Activated T-helper 17 cell treated with anti-CD3 and anti-CD28 coated beads, Interleukin-2, amount 50 U/mL, for 72 hours (primary cell): ENCODE data around the gene ISOC2. TPM values are rescaled to one million over a fixed set of nuclear protein-coding genes. Genes with fewer than 3 reads are reported as not detected.
"Not testable (repeated sequence)": the region's sequence is repeated elsewhere in the genome, so short reads cannot be mapped to it uniquely, and the experiment has no call there.

Source experiments
- ATAC-seq: fragments of 150-1000 bp; cut with Tn5 transposase; replicated peaks from 2 replicates; pipeline ENCODE4 v1.10.0; 2021; ENCODE audit warnings: mild to moderate bottlenecking, moderate library complexity
- H3K27ac Mint-ChIP-seq: one replicate; pipeline ENCODE4 v1.8.0; 2022; ENCODE audit warnings: mixed read lengths
- H3K27me3 Mint-ChIP-seq: one replicate; pipeline ENCODE4 v1.8.0; 2022; ENCODE audit warnings: mixed read lengths
- H3K36me3 Mint-ChIP-seq: one replicate; pipeline ENCODE4 v1.8.0; 2022; ENCODE audit warnings: low read depth, mild to moderate bottlenecking, mixed read lengths
- H3K4me1 Mint-ChIP-seq: one replicate; pipeline ENCODE4 v1.8.0; 2022; ENCODE audit warnings: mixed read lengths
- H3K4me3 Mint-ChIP-seq: one replicate; pipeline ENCODE4 v1.8.0; 2022; ENCODE audit warnings: mild to moderate bottlenecking, mixed read lengths
- H3K9me3 Mint-ChIP-seq: one replicate; pipeline ENCODE4 v1.8.0; 2022; ENCODE audit warnings: mixed read lengths
- total RNA-seq, 2 donors: library from RNA; stranded (reverse); gene quantifications; one replicate each; pipeline ENCODE4 v1.2.3, GENCODE V29; 2022

The ISOC2 gene, protein sequence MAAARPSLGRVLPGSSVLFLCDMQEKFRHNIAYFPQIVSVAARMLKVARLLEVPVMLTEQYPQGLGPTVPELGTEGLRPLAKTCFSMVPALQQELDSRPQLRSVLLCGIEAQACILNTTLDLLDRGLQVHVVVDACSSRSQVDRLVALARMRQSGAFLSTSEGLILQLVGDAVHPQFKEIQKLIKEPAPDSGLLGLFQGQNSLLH
- total RNA-seq: 10 to 100 TPM; 21.2 to 39.5 TPM

DNA sequence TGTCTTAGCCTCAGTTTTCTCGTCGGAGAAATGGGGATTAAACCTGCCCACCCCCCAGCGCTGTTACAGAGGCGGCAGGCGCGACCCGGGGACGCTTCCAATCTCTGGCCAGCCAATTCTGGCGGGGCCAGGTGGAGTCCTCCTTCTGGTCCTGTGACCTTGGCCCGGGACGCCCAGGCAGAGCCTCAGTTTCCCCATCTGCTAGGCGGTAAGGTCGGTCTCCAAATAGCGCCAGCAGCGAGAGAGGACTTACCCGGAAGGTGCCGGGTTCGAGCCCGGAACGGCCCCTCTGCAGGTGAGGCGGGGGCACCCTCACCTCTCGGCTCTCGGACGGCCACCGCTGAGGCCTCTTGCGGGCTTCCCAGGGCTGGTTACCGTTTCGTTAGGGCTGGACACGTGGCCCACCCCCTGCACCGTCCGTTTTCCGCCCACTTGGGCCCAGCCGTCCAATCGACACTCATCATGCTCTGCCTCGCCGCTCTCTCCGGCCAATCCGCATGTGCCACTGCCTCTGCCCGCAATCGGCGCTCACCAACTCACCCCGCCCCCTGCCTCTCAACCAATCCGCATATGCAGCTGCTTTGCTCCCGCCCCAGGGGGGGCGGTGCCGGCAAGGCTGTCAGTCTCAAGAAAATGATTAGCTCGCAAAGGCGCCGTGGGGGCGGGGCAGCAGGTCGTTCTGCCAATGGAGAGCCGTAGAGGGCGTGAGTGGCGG, at the start of gene ISOC2:
Gene ISOC2 (minus strand): TSS at position 384 of the 715 bp plus-strand sequence. CDS start 5,156 bp downstream, outside the sequence.
- Mint-ChIP-seq H3K4me1 (peaks cover 10% of the 10 kb centered on the region), H3K27me3 (no peaks in the 10 kb centered on the region), H3K27ac (peak within 1 kb of the TSS; percentile 83), H3K9me3 (no peaks in the 10 kb centered on the region), H3K36me3 (no peaks in the 10 kb centered on the region), H3K4me3 (peak within 1 kb of the TSS; percentile 88)
- peak; percentile 98 for ATAC-seq

- Mint-ChIP-seq H3K4me3 (no peak overlapping the region), H3K27ac (no peak overlapping the region), H3K9me3 (no peaks in the 10 kb centered on the region), H3K27me3 (peaks cover 20% of the 10 kb centered on the region), H3K36me3 (peaks cover 4% of the 10 kb centered on the region), H3K4me1 (peaks cover 6% of the 10 kb centered on the region)
- ATAC-seq: no peak
Measured at GRCh38 chr19:55508120-55508519, 46.7 kb upstream of the ISOC2 start.

- H3K4me1 Mint-ChIP-seq: peaks cover 15% of the 10 kb centered on the region
- peaks cover 11% of the 10 kb centered on the region for H3K27me3 Mint-ChIP-seq
Measured at GRCh38 chr19:55504981-55505380, 43.5 kb upstream of the ISOC2 start.

GRCh38 chr19:55504252-55504603, 42.8 kb upstream of the ISOC2 start:
- Mint-ChIP-seq H3K36me3 (peaks cover 4% of the 10 kb centered on the region), H3K4me1 (peaks cover 15% of the 10 kb centered on the region), H3K27me3 (peaks cover 10% of the 10 kb centered on the region), H3K27ac (peak overlapping the region; percentile 73), H3K4me3 (peak overlapping the region; percentile 76), H3K9me3 (no peaks in the 10 kb centered on the region)
- no peak for ATAC-seq

More at GRCh38 chr19:55504981-55505380, 43.5 kb upstream of the ISOC2 start:
- ATAC-seq: no peak
- Mint-ChIP-seq H3K27ac (no peak overlapping the region), H3K4me3 (no peak overlapping the region), H3K36me3 (peaks cover 4% of the 10 kb centered on the region), H3K9me3 (no peaks in the 10 kb centered on the region)

- peak overlapping the region; percentile 73 for H3K27ac Mint-ChIP-seq
- peaks cover 15% of the 10 kb centered on the region for H3K4me1 Mint-ChIP-seq
- peaks cover 4% of the 10 kb centered on the region for H3K36me3 Mint-ChIP-seq
- peak overlapping the region; percentile 76 for H3K4me3 Mint-ChIP-seq
- peak; percentile 96 for ATAC-seq
- H3K9me3 Mint-ChIP-seq: no peaks in the 10 kb centered on the region
- H3K27me3 Mint-ChIP-seq: peaks cover 6% of the 10 kb centered on the region
Measured at GRCh38 chr19:55503502-55504251, 42.2 kb upstream of the ISOC2 start.

- H3K4me1 Mint-ChIP-seq: peaks cover 15% of the 10 kb centered on the region
- H3K27ac Mint-ChIP-seq: peak overlapping the region; percentile 73
- H3K27me3 Mint-ChIP-seq: peaks cover 6% of the 10 kb centered on the region
- H3K9me3 Mint-ChIP-seq: no peaks in the 10 kb centered on the region
- H3K36me3 Mint-ChIP-seq: peaks cover 4% of the 10 kb centered on the region
- no peak for ATAC-seq
- peak overlapping the region; percentile 76 for H3K4me3 Mint-ChIP-seq
Measured at GRCh38 chr19:55503157-55503501, 41.7 kb upstream of the ISOC2 start.

DNA sequence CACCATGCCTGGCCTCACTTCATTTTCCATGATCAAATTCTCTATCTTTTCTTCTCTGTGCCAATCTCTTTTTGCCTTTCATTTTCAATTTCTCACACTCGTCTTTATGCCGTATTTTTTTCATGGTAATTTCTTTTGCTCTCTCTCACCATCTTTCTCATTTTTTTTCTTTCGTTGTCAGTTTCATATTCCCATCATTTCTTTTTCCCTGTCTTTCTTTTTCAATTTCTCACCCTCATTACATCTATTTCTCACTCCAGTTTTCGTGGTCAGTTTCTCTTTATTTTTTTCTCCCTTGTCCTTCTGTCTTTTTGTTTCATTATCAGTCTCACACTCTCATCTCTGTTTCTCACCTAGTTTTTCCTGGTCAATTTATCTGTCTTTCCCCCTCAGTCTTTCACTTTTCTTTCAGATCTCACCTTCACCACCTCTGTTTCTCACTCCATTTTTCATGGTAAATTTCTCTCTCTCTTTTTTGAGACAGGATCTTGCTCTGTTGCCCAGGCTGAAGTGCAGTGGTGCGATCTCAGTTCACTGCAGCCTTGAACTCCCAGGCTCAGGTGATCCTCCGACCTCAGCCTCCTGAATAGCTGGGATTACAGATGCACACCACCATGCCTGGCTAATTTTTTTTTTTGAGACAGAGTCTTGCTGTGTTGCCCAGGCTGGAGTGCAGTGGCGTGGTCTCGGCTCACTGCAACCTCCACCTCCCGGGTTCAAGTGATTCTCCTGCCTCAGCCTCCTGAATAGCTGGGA, 40.9 kb upstream of the ISOC2 start:
- no peak overlapping the region for H3K4me3 Mint-ChIP-seq
- H3K9me3 Mint-ChIP-seq: no peaks in the 10 kb centered on the region
- peak overlapping the region; percentile 9 for H3K27ac Mint-ChIP-seq
- ATAC-seq: no peak
- peaks cover 15% of the 10 kb centered on the region for H3K4me1 Mint-ChIP-seq
- no peaks in the 10 kb centered on the region for H3K27me3 Mint-ChIP-seq
- H3K36me3 Mint-ChIP-seq: peaks cover 4% of the 10 kb centered on the region

DNA sequence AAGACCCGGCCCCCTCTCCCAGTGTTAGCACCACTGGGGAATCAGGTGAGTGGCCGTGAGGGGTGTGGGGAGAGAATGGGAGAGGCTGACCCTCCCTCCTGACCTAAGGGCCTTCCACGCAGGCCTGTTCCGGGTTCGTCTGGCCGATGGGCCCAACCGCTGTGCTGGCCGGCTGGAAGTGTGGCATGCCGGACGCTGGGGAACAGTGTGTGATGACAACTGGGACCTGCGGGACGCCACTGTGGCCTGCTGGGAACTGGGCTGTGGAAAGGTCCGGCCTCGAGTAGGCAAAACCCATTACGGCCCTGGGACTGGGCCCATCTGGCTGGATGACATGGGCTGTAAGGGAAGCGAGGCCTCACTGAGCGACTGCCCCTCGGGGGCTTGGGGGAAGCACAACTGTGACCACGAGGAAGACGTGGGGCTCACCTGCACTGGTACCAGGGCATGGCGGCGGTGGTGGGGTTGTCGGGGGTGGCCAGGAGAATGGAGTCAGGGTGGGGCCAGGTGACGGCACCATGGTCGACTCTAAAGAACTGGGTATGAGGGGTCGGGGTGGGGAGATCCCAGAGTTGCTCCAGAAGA, 39.0 kb upstream of the ISOC2 start:
- H3K27me3 Mint-ChIP-seq: no peaks in the 10 kb centered on the region

GRCh38 chr19:55498246-55498840, 36.9 kb upstream of the ISOC2 start:
- no peak for ATAC-seq
- peak overlapping the region; percentile 70 for H3K27ac Mint-ChIP-seq

More for the DNA sequence above, 39.0 kb upstream of the ISOC2 start:
- no peak for ATAC-seq
- H3K9me3 Mint-ChIP-seq: no peaks in the 10 kb centered on the region
- peaks cover 15% of the 10 kb centered on the region for H3K4me1 Mint-ChIP-seq
- H3K4me3 Mint-ChIP-seq: no peak overlapping the region
- no peak overlapping the region for H3K27ac Mint-ChIP-seq
- peaks cover 4% of the 10 kb centered on the region for H3K36me3 Mint-ChIP-seq

GRCh38 chr19:55497763-55498162, 36.3 kb upstream of the ISOC2 start:
- H3K36me3 Mint-ChIP-seq: no peaks in the 10 kb centered on the region
- no peaks in the 10 kb centered on the region for H3K27me3 Mint-ChIP-seq
- H3K4me3 Mint-ChIP-seq: no peak overlapping the region
- H3K9me3 Mint-ChIP-seq: no peaks in the 10 kb centered on the region
- no peak for ATAC-seq
- peaks cover 7% of the 10 kb centered on the region for H3K4me1 Mint-ChIP-seq
- no peak overlapping the region for H3K27ac Mint-ChIP-seq

More at GRCh38 chr19:55498246-55498840, 36.9 kb upstream of the ISOC2 start:
- Mint-ChIP-seq H3K9me3 (no peaks in the 10 kb centered on the region), H3K4me1 (peaks cover 11% of the 10 kb centered on the region), H3K27me3 (no peaks in the 10 kb centered on the region), H3K4me3 (no peak overlapping the region), H3K36me3 (no peaks in the 10 kb centered on the region)

- H3K4me1 Mint-ChIP-seq, H3K27ac Mint-ChIP-seq, ATAC-seq, H3K4me3 Mint-ChIP-seq, H3K9me3 Mint-ChIP-seq, H3K27me3 Mint-ChIP-seq, H3K36me3 Mint-ChIP-seq: not testable (repeated sequence)
Measured at GRCh38 chr19:55496820-55497219, 35.4 kb upstream of the ISOC2 start.

DNA sequence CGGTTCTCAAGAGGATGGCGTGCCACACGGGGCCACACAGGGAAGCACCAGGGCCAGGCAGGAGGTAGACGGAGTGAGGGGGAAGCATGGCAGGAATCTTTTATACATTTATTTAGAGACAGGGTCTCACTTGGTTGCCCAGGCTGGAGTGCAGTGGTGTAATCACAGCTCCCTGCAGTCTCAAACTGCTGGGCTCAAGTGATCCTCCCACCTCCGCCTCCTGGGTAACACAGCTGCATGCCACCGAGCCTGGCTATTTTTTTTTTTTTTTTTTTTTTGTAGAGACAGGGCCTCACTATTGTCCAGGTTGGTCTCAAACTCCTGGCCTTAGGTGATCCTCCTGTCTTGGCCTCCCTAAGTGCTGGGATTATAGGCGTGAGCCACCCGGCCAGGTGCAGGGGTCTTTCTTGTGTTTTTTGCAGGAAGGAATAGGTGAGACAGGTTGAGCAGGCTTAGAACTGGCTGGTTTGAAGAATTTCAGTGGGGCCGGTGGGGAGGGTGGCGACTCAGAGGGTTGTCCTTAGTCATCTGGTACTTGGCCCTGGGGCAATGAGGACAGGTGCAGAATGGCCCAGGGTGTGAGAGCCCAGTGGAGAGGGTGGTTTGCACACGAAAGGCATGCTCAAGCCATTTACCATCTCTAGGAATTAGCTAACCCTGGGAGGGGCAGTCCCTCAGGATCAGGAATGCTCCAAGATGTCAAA, 34.4 kb upstream of the ISOC2 start:
- no peaks in the 10 kb centered on the region for H3K4me1 Mint-ChIP-seq
- no peaks in the 10 kb centered on the region for H3K9me3 Mint-ChIP-seq
- H3K36me3 Mint-ChIP-seq: no peaks in the 10 kb centered on the region
- no peak overlapping the region for H3K27ac Mint-ChIP-seq
- ATAC-seq: no peak
- H3K27me3 Mint-ChIP-seq: peaks cover 4% of the 10 kb centered on the region
- H3K4me3 Mint-ChIP-seq: no peak overlapping the region

GRCh38 chr19:55494172-55494761, 32.8 kb upstream of the ISOC2 start:
- Mint-ChIP-seq H3K4me1 (no peaks in the 10 kb centered on the region), H3K36me3 (no peaks in the 10 kb centered on the region), H3K4me3 (peak overlapping the region; percentile 5), H3K27ac (no peak overlapping the region), H3K27me3 (peaks cover 4% of the 10 kb centered on the region), H3K9me3 (no peaks in the 10 kb centered on the region)
- ATAC-seq: peak; percentile 39
